SIG-M5 treated with dmso at 0.1 percent for 504 hours (cell line): ENCODE data around the gene NEGR1.
"Not testable (repeated sequence)": the region's sequence is repeated elsewhere in the genome, so short reads cannot be mapped to it uniquely, and the experiment has no call there.

Source experiments
- DNase-seq: peaks from one replicate; lab custom pipeline; 2025; ENCODE audit not compliant: unreplicated experiment; lab: John Stamatoyannopoulos, UW

NEGR1 gene

GRCh38 chr1:72282271-72283021, at the start of gene NEGR1:
NEGR1 (minus strand) TSS chr1:72282539.
- DNase-seq: peak; percentile 37

- no peak for DNase-seq
These were observed 44.2 kb upstream of the NEGR1 start for GRCh38 chr1:72326494-72326893.

GRCh38 chr1:72324451-72324850, 42.1 kb upstream of the NEGR1 start:
- DNase-seq: no peak

GRCh38 chr1:72322910-72323309, 40.6 kb upstream of the NEGR1 start:
- DNase-seq: no peak

GRCh38 chr1:72296501-72296900, 14.2 kb upstream of the NEGR1 start:
- no peak for DNase-seq

GRCh38 chr1:72288886-72289285, 6.5 kb upstream of the NEGR1 start:
- DNase-seq: peak; percentile 18

DNA sequence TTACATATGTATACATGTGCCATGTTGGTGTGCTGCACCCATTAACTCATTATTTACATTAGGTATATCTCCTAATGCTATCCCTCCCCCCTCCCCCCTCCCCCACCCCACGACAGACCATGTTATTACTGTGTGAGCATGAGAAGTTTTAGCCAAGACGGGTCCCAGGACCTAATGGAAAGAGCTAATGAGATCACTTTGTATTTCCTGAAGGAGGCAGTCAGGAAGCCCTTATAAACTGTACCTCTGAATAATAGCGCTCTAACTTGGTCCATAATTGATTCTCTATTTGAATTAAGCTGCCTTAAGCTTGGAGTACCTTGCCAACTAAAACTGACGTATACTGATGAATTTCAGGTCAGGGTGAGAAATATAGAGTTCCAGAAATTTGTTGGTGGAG, 4.1 kb upstream of the NEGR1 start:
- DNase-seq: no peak

GRCh38 chr1:72285074-72285425, 2.7 kb upstream of the NEGR1 start:
- DNase-seq: peak; percentile 16

- DNase-seq: peak; percentile 5
These were observed 2.2 kb upstream of the NEGR1 start for GRCh38 chr1:72284348-72285073.

- DNase-seq: no peak
These were observed 1.7 kb upstream of the NEGR1 start for GRCh38 chr1:72284084-72284347.

GRCh38 chr1:72283307-72284083, 1.2 kb upstream of the NEGR1 start:
- peak; percentile 5 for DNase-seq

GRCh38 chr1:72283022-72283306, 625 bp upstream of the NEGR1 start:
- DNase-seq: peak; percentile 20

DNA sequence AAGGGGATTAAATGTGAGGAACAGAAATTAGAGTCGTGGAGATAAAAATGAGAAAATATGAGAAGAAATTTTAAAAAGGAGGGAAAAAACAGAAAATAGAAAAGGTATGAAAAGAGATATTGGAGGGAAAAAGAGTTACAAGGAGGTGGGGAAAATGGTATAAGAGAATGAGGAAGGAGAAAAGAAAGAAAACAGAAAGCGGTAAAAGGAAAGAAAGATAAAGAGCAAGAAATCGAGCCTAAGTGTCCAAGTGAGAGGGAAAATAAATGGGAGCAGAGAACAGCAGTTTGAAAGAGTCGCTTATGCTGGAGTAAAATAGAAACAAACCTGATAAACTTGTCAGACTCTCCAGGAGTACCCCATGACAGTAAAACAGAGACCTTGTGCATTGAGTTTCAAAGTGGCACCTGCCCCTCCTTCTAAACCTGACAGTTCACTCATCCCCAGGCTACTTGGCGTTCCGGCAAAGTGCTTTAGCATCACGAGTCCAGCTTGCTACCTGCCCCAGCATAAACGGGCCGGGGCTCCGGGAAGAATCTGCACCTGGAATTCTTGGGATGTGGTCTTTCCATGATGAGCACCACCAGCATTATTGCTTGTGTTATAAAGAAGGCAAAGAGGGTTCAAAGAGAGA, 585 bp downstream of the NEGR1 start:
- peak; percentile 1 for DNase-seq

DNA sequence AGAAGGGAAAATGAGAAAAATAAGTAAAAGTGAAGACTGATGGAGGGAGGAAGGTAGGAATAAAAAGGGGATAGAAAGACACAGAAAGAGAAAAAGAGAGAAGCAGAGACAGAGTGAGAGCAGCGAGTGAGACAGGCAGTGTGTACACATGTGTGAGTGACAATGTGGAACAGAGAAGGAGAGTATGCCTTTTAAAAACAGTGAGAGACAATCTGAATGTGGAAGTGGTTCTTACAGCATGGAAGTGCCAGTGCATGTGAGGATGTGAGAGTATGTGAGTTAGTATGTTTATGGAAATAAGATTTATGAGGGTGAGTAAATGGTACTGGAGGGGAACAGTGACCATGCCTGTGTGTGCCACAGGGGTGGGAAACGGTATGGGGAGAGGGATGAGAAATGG, 1.2 kb downstream of the NEGR1 start:
- DNase-seq: peak; percentile 36

DNA sequence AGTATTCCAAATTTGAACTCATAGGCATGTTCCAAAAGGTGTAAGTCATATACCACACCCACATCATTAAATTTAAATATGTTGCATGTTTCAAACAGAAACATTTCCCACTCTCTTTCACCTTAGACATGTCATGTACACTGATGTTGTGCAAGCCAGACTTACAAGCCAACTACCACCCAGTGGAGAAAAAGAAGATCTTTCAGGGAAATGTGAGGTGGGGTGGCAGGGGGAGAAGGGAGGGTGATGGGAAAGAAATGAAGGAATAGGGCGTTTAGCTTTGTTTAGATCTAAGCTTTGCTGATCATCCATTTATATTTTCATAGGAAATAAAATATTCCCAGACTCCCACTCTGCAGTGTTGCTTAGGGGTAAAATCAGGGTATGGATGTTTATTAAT, 1.6 kb downstream of the NEGR1 start:
- no peak for DNase-seq

DNA sequence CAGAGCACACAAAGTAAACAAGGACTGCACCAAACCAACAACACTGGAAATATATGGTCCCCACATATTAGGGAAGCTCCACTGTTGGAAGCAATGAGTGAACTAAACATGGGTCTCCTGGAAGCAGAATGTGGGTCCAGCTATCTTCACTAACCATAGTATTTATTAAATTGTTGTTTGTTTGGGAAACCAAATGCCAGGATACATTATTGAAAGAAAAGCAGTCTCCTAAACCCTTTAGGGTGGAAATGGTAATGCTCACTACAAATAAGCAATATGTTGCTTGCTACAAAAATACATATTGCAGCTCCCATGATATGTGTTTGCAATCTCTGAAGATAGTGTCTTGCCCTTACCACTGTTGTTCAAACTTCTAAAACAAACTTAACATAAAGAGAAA, 2.2 kb downstream of the NEGR1 start:
- DNase-seq: no peak

DNA sequence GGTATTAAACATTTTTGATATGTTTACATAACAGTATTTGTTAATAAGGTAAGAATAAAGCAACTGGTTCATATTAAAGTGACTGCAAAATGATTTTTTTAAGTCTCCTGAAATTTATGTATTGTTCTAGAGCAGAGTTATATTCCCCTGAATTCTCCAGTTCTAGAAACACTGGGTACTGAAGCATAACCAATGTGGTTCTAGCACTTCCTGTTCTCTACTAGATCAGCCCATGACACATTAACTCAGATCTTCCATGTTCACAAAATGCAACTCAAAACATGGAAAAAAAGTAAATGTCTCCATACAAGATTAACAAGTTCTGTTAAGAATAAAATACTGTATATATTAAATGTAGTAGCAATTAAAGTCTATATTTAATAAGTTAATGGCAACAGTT, 3.9 kb downstream of the NEGR1 start:
- DNase-seq: peak; percentile 10

DNA sequence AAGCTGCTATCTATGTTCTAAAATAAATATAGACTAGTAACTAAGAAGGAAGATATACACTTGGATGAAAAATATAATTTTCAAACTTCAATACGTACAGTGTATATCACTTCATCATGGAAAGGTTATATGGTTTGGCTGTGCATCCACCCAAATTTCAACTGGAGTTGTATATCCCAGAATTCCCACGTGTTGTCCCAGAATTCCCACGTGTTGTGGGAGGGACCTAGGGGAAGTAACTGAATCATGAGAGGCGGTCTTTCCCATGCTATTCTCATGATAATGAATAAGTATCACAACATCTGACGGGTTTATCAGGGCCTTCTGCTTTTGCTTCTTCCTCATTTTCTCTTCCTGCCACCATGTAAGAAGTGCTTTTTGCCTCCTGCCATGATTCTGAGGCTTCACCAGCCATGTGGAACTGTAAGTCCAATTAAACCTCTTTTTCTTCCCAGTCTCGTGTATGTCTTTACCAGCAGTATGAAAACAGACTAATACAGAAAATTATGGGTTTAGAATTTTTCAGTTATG, 10.7 kb downstream of the NEGR1 start:
- no peak for DNase-seq

GRCh38 chr1:72262735-72263134, 19.6 kb downstream of the NEGR1 start:
- DNase-seq: no peak

- DNase-seq: no peak
These were observed 29.2 kb downstream of the NEGR1 start for GRCh38 chr1:72253132-72253531.

- no peak for DNase-seq
These were observed 40.9 kb downstream of the NEGR1 start for GRCh38 chr1:72241397-72241796.

DNA sequence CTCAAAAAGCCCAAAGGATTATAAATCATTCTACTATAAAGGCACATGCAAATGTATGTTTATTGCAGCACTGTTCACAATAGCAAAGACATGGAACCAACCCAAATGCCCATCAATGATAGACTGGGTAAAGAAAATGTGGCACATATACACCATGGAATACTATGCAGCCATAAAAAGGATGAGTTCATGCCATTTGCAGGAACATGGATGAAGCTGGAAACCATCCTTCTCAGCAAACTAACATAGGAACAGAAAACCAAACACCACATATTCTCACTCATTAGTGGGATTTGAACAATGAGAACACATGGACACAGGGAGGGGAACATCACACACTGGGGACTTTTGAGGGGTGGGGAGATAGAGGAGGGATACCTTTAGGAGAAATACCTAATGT, 46.4 kb downstream of the NEGR1 start:
- not testable (repeated sequence) for DNase-seq
